ENCODE results near the gene TCOF1. TPM values are rescaled to one million over a fixed set of nuclear protein-coding genes. Genes with fewer than 3 reads are reported as not detected.

Gene TCOF1
- total RNA-seq, 1 donor from 2014 or later: 27.1 TPM

DNA sequence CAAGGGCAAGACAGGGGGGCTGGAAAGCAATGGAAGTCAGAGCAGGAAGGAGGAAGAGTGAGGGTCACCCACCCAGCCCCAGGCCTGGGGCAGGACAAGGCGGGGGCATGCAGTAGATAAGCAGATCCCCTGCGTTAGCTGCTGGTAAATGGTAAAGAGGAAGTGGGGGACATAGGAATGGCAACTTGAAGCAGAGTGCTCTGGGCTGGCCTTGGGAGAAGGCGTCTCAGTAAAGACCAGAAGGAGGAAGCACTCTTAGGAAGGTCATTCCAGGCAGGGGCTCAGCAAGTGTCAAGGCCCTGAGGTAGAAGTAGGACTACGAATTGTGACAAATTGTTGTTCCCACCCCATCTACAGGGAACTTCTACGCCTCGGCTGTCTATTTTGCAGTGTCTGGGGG is 15.1 kb downstream of the TCOF1 start:
- Histone ChIP-seq H3K9me3 (no peaks in the 10 kb centered on the region), H3K4me1 (no peaks in the 10 kb centered on the region), H3K4me3 (no peak overlapping the region), H3K27ac (no peak overlapping the region), H3K36me3 (peaks cover 100% of the 10 kb centered on the region), H3K27me3 (ENCODE audit: low read depth) (no peaks in the 10 kb centered on the region)
- ATAC-seq: no peak
- intact Hi-C loops (cut with DNase I): no loop called here
- TF ChIP-seq, protein P1, sequence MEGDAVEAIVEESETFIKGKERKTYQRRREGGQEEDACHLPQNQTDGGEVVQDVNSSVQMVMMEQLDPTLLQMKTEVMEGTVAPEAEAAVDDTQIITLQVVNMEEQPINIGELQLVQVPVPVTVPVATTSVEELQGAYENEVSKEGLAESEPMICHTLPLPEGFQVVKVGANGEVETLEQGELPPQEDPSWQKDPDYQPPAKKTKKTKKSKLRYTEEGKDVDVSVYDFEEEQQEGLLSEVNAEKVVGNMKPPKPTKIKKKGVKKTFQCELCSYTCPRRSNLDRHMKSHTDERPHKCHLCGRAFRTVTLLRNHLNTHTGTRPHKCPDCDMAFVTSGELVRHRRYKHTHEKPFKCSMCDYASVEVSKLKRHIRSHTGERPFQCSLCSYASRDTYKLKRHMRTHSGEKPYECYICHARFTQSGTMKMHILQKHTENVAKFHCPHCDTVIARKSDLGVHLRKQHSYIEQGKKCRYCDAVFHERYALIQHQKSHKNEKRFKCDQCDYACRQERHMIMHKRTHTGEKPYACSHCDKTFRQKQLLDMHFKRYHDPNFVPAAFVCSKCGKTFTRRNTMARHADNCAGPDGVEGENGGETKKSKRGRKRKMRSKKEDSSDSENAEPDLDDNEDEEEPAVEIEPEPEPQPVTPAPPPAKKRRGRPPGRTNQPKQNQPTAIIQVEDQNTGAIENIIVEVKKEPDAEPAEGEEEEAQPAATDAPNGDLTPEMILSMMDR (IDR thresholded peaks at IDR 0.05): no peak
- DNase-seq: no peak

DNA sequence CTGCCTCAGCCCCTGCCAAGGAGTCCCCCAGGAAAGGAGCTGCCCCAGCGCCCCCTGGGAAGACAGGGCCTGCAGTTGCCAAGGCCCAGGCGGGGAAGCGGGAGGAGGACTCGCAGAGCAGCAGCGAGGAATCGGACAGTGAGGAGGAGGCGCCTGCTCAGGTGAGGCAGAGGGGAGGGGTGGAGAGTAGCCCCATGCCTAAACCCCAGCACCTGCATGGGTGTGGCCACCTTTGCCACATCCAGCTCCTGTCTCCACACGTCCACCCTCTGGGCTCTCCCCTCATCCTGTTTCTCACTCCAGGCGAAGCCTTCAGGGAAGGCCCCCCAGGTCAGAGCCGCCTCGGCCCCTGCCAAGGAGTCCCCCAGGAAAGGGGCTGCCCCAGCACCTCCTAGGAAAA is 17.2 kb downstream of the TCOF1 start:
- Histone ChIP-seq H3K27ac (no peak overlapping the region), H3K4me1 (no peaks in the 10 kb centered on the region), H3K4me3 (no peak overlapping the region), H3K36me3 (peaks cover 100% of the 10 kb centered on the region), H3K9me3 (no peaks in the 10 kb centered on the region), H3K27me3 (ENCODE audit: low read depth) (no peaks in the 10 kb centered on the region)
- DNase-seq (no peak), ATAC-seq (no peak)
- intact Hi-C loops (cut with DNase I): no loop called here
- TF ChIP-seq, protein P1 (IDR thresholded peaks at IDR 0.05): no peak

DNA sequence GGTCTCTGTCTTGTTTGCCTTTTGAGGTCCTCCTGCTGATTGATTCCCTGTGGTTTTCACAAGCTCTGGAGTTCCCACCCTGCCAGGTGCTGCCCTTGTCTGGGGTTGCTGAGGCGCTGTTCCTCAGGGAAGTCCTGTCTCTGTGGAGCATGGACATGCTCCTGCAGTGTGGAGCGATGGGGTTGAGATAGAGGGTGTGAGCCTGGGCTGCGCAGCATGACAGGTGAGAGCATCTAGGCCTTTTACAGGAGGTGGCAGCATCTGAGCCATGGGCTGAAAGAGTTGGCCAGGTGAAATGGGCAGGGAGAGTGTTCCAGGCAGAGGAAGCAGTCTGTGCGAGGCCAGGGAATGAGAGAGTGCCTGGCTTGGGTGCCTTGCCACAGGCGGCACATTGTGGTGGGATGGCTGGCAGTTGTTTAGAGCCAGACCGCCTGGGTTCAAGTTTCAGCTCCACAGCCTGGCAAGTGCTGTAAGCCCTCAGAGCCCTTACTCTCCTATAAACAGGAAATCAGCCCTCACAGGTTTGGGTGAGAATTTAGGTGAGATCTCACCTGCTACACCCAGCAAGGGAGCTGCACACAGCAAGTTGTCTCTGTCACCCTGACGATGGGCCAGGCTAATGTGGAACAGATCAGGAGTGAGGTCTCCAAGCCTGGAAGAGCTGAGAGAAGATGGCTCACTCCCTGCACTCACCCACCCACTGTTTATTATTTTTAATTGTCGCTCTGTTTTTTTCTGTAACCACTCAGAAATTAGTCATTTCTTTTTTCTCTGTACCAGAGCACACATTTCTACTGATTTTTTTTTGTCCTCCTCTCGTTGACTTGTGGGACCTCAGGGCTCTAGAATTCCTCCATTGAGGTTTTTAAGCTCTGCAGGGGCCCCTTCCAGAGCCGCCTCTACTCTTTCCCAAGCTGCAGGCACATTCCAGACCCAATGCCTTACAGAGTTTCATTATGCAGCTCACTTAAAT is 19.6 kb downstream of the TCOF1 start:
- TF ChIP-seq, protein P1 (IDR thresholded peaks at IDR 0.05): no peak
- Histone ChIP-seq H3K9me3 (no peaks in the 10 kb centered on the region), H3K36me3 (peaks cover 100% of the 10 kb centered on the region), H3K27ac (no peak overlapping the region), H3K4me1 (no peaks in the 10 kb centered on the region), H3K27me3 (ENCODE audit: low read depth) (no peaks in the 10 kb centered on the region), H3K4me3 (no peak overlapping the region)
- intact Hi-C loops (cut with DNase I): no loop called here
- DNase-seq: no peak
- no peak for ATAC-seq

DNA sequence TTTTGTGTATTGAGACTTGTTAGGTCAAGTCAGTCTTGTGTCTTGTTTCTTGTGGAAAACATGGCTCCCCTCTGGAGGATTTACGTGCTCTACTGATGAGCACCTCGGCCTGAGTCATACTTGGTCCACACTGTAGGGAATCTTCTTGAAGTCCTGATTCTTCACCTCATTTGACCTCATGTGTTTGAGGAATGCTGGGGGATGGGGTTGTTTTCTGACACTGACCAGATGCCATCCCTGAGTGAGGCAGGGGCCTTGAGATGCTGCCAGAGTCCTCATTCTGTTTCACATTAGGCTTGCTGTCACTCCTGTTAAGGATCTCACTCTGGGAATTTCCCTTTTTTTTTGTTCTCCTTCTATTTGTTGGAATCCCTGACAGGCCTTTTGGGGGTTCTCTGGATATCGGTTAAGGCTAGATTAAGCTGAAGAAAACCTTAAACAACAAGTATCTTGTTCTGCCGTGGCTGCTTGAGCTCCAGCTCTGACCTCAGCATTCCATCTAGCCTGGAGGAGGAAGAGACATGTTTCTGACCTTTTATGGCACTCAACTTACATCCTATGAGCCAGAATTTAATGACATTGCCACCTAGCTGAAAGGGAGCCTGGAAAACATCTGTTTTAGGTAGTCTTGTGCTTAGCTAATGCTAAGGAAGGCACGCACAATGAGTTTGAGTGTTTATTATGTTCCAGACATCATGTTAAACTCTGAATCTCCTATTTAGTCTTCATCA is 20.6 kb downstream of the TCOF1 start:
- no peaks in the 10 kb centered on the region for H3K4me1 ChIP-seq
- no peak for ATAC-seq
- no peak overlapping the region for H3K4me3 ChIP-seq
- H3K27me3 ChIP-seq (ENCODE audit: low read depth): no peaks in the 10 kb centered on the region
- TF ChIP-seq, protein P1 (IDR thresholded peaks at IDR 0.05): no peak
- no peak for DNase-seq
- H3K9me3 ChIP-seq: no peaks in the 10 kb centered on the region
- H3K27ac ChIP-seq: no peak overlapping the region
- intact Hi-C loops (cut with DNase I): no loop called here
- peaks cover 100% of the 10 kb centered on the region for H3K36me3 ChIP-seq

- H3K27me3 ChIP-seq (ENCODE audit: low read depth): no peaks in the 10 kb centered on the region
- no peak for ATAC-seq
- H3K4me3 ChIP-seq: no peak overlapping the region
- intact Hi-C loops (cut with DNase I): no loop called here
- H3K36me3 ChIP-seq: peaks cover 100% of the 10 kb centered on the region
- no peak overlapping the region for H3K27ac ChIP-seq
- H3K9me3 ChIP-seq: no peaks in the 10 kb centered on the region
- H3K4me1 ChIP-seq: no peaks in the 10 kb centered on the region
- DNase-seq: no peak
- TF ChIP-seq, protein P1 (IDR thresholded peaks at IDR 0.05): no peak
These were observed 27.2 kb downstream of the TCOF1 start for GRCh38 chr5:150384701-150385100.

All from lower lobe of right lung (tissue), 2 donors.